ENCODE data around the gene CACNA1B. TPM values are rescaled to one million over a fixed set of nuclear protein-coding genes. Genes with fewer than 3 reads are reported as not detected.

The CACNA1B gene
- total RNA-seq, 4 donors from 2014 or later: 0.13 to 0.42 (median 0.31) TPM

- no peaks in the 10 kb centered on the region for H3K9me3 ChIP-seq
- WGBS: 89% methylated on average over 3 of the region's 4 CpGs
- no peak overlapping the region for H3K4me3 ChIP-seq
- intact Hi-C loops (cut with DNase I): no loop called here
- no peak overlapping the region for H3K27ac ChIP-seq (replicated peaks in 1 of 4)
- DNase-seq (ENCODE audit: extremely low spot score): no peak
- H3K27me3 ChIP-seq: peaks cover 0 to 25% (median 0%) of the 10 kb centered on the region in 4 donors
- TF ChIP-seq POLR2A (IDR thresholded peaks at IDR 0.05; ENCODE audit: low read depth): no peak
- TF ChIP-seq, protein P1, sequence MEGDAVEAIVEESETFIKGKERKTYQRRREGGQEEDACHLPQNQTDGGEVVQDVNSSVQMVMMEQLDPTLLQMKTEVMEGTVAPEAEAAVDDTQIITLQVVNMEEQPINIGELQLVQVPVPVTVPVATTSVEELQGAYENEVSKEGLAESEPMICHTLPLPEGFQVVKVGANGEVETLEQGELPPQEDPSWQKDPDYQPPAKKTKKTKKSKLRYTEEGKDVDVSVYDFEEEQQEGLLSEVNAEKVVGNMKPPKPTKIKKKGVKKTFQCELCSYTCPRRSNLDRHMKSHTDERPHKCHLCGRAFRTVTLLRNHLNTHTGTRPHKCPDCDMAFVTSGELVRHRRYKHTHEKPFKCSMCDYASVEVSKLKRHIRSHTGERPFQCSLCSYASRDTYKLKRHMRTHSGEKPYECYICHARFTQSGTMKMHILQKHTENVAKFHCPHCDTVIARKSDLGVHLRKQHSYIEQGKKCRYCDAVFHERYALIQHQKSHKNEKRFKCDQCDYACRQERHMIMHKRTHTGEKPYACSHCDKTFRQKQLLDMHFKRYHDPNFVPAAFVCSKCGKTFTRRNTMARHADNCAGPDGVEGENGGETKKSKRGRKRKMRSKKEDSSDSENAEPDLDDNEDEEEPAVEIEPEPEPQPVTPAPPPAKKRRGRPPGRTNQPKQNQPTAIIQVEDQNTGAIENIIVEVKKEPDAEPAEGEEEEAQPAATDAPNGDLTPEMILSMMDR (IDR thresholded peaks at IDR 0.05): no peak
- TF ChIP-seq EP300 (IDR thresholded peaks at IDR 0.05): no peak
- no peak for TF ChIP-seq POLR2AphosphoS5 (IDR thresholded peaks at IDR 0.05)
- H3K4me1 ChIP-seq: no peaks in the 10 kb centered on the region
- no peaks in the 10 kb centered on the region for H3K36me3 ChIP-seq
Measured at GRCh38 chr9:138011951-138012500, 134.4 kb downstream of the CACNA1B start.

DNA sequence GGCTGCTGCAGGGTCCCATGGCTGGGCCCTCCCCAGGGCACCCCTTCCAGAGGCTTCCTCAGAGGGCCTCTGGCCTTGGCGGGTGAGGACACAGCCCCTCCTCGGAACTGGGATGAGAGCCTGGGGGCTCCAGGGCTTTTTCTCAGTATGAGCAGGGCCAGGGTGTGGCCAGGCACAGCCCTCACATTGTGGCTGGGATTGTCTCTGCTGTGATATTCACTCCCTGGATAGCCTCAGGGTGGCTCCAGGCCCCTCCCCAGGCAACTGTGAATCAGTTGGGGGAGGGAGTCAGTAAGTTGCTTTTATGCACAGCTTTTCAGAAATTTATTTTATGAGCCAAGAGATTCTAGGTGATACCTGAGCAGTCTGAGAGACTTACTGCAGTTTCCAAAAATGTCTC lies 135.7 kb downstream of the CACNA1B start:
- peaks cover 0 to 22% (median 0%) of the 10 kb centered on the region in 4 donors for H3K27me3 ChIP-seq
- H3K27ac ChIP-seq (replicated peaks in 1 of 4): no peak overlapping the region
- H3K36me3 ChIP-seq: no peaks in the 10 kb centered on the region
- H3K9me3 ChIP-seq: no peaks in the 10 kb centered on the region
- H3K4me3 ChIP-seq: no peak overlapping the region
- no peaks in the 10 kb centered on the region for H3K4me1 ChIP-seq
- no CpG with 5 or more reads among the region's 2 CpGs for WGBS
- no peak for DNase-seq (ENCODE audit: extremely low spot score)
- intact Hi-C loops (cut with DNase I): no loop called here
- TF ChIP-seq, protein P1 (IDR thresholded peaks at IDR 0.05): no peak
- TF ChIP-seq POLR2A (IDR thresholded peaks at IDR 0.05; ENCODE audit: low read depth): no peak
- no peak for TF ChIP-seq POLR2AphosphoS5 (IDR thresholded peaks at IDR 0.05)
- no peak for TF ChIP-seq EP300 (IDR thresholded peaks at IDR 0.05)

DNA sequence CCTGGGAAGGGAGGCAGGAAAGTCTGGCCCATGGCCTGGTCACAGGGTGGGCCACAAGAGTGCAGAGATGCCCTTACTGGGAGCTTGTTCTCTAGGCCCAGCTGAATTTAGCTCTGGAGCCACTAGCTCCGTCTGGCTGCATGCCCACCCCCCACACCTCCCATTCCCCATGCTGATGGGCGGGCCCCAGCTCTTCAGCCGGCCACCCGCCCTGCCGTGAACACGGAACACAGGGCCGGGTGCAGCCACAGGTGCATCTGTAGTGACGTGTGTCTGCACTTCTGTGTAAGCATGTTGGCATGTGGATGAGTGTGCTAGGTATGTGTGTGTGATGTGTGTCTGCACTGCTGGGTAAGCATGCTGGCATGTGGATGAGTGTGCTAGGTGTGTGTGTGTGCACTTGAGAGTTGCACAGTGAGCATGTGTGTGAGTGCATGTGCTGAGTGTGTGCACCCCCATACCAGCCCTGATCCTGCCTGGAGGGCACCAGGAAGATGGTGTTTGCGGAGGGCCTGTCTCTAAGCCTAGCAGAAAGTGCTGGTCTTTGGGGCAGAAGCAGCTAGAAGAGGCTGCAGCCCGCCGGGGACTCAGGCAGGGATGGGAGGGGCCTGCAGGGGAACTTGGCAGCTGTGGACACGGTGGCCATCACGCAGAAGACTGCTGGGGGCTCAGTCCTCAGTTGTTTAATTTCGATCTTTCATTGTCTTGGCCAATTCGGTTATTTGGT lies 136.4 kb downstream of the CACNA1B start:
- 74% methylated on average over 11 of the region's 15 CpGs for WGBS
- intact Hi-C loops (cut with DNase I): no loop called here
- TF ChIP-seq EP300 (IDR thresholded peaks at IDR 0.05) (no peak), POLR2AphosphoS5 (IDR thresholded peaks at IDR 0.05) (no peak), POLR2A (IDR thresholded peaks at IDR 0.05; ENCODE audit: low read depth) (no peak)
- TF ChIP-seq, protein P1 (IDR thresholded peaks at IDR 0.05): no peak
- H3K9me3 ChIP-seq: no peaks in the 10 kb centered on the region
- no peaks in the 10 kb centered on the region for H3K4me1 ChIP-seq
- no peak overlapping the region for H3K4me3 ChIP-seq
- H3K27ac ChIP-seq (replicated peaks in 1 of 4): no peak overlapping the region
- DNase-seq (ENCODE audit: extremely low spot score): no peak
- no peaks in the 10 kb centered on the region for H3K36me3 ChIP-seq
- H3K27me3 ChIP-seq: peaks cover 0 to 20% (median 0%) of the 10 kb centered on the region in 4 donors

DNA sequence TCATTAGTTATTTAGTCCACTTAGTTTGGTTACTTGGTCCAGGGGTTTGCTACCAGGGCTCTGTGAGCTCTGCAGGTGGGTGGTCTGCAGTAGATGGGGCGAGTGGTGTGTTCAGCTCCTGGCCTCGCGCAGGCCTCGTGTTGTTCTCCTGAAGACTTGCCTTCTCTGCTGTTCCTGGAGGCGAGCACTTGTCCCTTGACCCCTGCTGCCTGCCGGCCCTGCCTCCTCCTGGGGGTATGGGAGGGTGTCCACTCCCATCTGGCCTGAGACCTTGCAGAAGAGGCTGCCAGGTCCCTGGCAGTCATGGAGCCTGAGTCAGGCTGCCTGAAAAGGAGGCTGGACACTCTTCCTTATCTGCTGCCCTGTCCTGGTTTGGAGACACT lies 137.0 kb downstream of the CACNA1B start:
- Histone ChIP-seq H3K27ac (replicated peaks in 1 of 4) (no peak overlapping the region), H3K4me1 (no peaks in the 10 kb centered on the region), H3K4me3 (no peak overlapping the region), H3K36me3 (no peaks in the 10 kb centered on the region), H3K9me3 (no peaks in the 10 kb centered on the region), H3K27me3 (peaks cover 0 to 20% (median 0%) of the 10 kb centered on the region in 4 donors)
- no peak for DNase-seq (ENCODE audit: extremely low spot score)
- 84% methylated on average over 5 of the region's 6 CpGs for WGBS
- TF ChIP-seq, protein P1 (IDR thresholded peaks at IDR 0.05): no peak
- TF ChIP-seq POLR2A (IDR thresholded peaks at IDR 0.05; ENCODE audit: low read depth) (no peak), EP300 (IDR thresholded peaks at IDR 0.05) (no peak), POLR2AphosphoS5 (IDR thresholded peaks at IDR 0.05) (no peak)
- intact Hi-C loops (cut with DNase I): no loop called here

Data from esophagus muscularis mucosa (tissue), 4 donors.